HEK293 (cell line): ENCODE results near the gene FRYL.
A peak's percentile ranks its signal among the peaks of the same experiment; 100 is the strongest.
"Not testable (repeated sequence)": the region's sequence is repeated elsewhere in the genome, so short reads cannot be mapped to it uniquely, and the experiment has no call there.

ENCODE experiments used
- CTCF ChIA-PET: fragments of 350-600 bp; formaldehyde crosslinking; extraction: SDS; loops from one replicate; lab custom pipeline; 2021; ENCODE audit warnings: antibody characterized with exemption; lab: Yijun Ruan, JAX
- POLR2A ChIA-PET: fragments of 300-600 bp; formaldehyde crosslinking; extraction: SDS; loops from one replicate; lab custom pipeline; 2020; ENCODE audit warnings: antibody characterized with exemption, inconsistent platforms; lab: Yijun Ruan, JAX
- H3K27ac ChIP-seq: fragments of 200-500 bp; sonication (Bioruptor generic); 2 replicates; pipeline ENCODE4 v1.5.1; 2014; ENCODE audit warnings: low read depth, low read length, control low read depth, inconsistent platforms; ENCODE audit errors: extremely low read depth
- H3K36me3 ChIP-seq, 2 experiments: fragments of 200-500 bp in 1 of 2; sonication (Bioruptor generic) in 1 of 2; 1 replicate in 1 of 2; 2 replicates in 1 of 2; pipeline ENCODE4 v1.5.1; 2014 to 2017; ENCODE audit warnings: inconsistent platforms in 2 of 2, low read length in 2 of 2; ENCODE audit not compliant: control insufficient read depth in 2 of 2, insufficient read depth in 1 of 2
- H3K4me1 ChIP-seq: fragments of 200-500 bp; sonication (Bioruptor generic); 2 replicates; pipeline ENCODE4 v1.5.1; 2014; ENCODE audit warnings: mild to moderate bottlenecking, low read length, inconsistent platforms; ENCODE audit not compliant: control insufficient read depth, insufficient read depth
- H3K4me3 ChIP-seq: 2 replicates; pipeline ENCODE4 v1.5.1; 2011; ENCODE audit warnings: low read depth, mild to moderate bottlenecking, control low read depth, low read length, moderate library complexity
- H3K9me3 ChIP-seq: fragments of 200-500 bp; sonication (Bioruptor generic); 2 replicates; pipeline ENCODE4 v1.5.1; 2014; ENCODE audit warnings: low read depth, low read length, inconsistent platforms; ENCODE audit not compliant: control insufficient read depth, insufficient read depth
- SP2 ChIP-seq: fragments of 450-650 bp; formaldehyde crosslinking; IDR thresholded peaks from 2 replicates; pipeline ENCODE4 v1.5.1; 2016; ENCODE audit warnings: missing biosample characterization, missing genetic modification characterization
- SP7 ChIP-seq: fragments of 450-650 bp; formaldehyde crosslinking; IDR thresholded peaks from 2 replicates; pipeline ENCODE4 v1.5.1; 2016; ENCODE audit warnings: missing biosample characterization, missing genetic modification characterization
- ZBTB17 ChIP-seq: fragments of 450-650 bp; formaldehyde crosslinking; IDR thresholded peaks from 2 replicates; pipeline ENCODE4 v1.5.1; 2016; ENCODE audit warnings: missing biosample characterization, missing genetic modification characterization
- ZNF146 ChIP-seq: fragments of 450-650 bp; formaldehyde crosslinking; IDR thresholded peaks from 2 replicates; pipeline ENCODE4 v1.5.1; 2016; ENCODE audit warnings: missing biosample characterization, missing genetic modification characterization
- ZNF16 ChIP-seq: fragments of 450-650 bp; formaldehyde crosslinking; IDR thresholded peaks from 2 replicates; pipeline ENCODE4 v1.5.1; 2016; ENCODE audit warnings: low read depth, missing biosample characterization, missing genetic modification characterization
- ZNF184 ChIP-seq: fragments of 450-650 bp; IDR thresholded peaks from 2 replicates; pipeline ENCODE4 v1.5.1; 2018; ENCODE audit warnings: missing biosample characterization, mild to moderate bottlenecking, missing genetic modification characterization
- ZNF560 ChIP-seq: fragments of 450-650 bp; formaldehyde crosslinking; IDR thresholded peaks from 2 replicates; pipeline ENCODE4 v1.5.1; 2017; ENCODE audit warnings: missing biosample characterization, missing genetic modification characterization, borderline replicate concordance
- ZNF561 ChIP-seq: fragments of 450-650 bp; IDR thresholded peaks from 2 replicates; pipeline ENCODE4 v1.5.1; 2018; ENCODE audit warnings: missing biosample characterization, missing genetic modification characterization, borderline replicate concordance
- ZNF785 ChIP-seq: fragments of 450-650 bp; formaldehyde crosslinking; IDR thresholded peaks from 2 replicates; pipeline ENCODE4 v1.5.1; 2016; ENCODE audit warnings: missing biosample characterization, missing genetic modification characterization
- ZNF837 ChIP-seq: fragments of 450-650 bp; formaldehyde crosslinking; IDR thresholded peaks from 2 replicates; pipeline ENCODE4 v1.5.1; 2016; ENCODE audit warnings: missing biosample characterization, missing genetic modification characterization
- TF ChIP-seq, protein P1 (sequence below): fragments of 450-650 bp; formaldehyde crosslinking; IDR thresholded peaks from 2 replicates; pipeline ENCODE4 v1.5.1; 2016; ENCODE audit warnings: missing biosample characterization, missing genetic modification characterization, low read depth

Gene FRYL

GRCh38 chr4:48720459-48720858 lies 59.6 kb downstream of the FRYL start:
- H3K4me3 ChIP-seq: no peak overlapping the region
- no peaks in the 10 kb centered on the region for H3K4me1 ChIP-seq
- TF ChIP-seq ZNF837 (tag by site-specific recombination) (no peak), ZBTB17 (tag by site-specific recombination) (no peak), ZNF561 (tag by site-specific recombination) (no peak)
- TF ChIP-seq, protein P1, sequence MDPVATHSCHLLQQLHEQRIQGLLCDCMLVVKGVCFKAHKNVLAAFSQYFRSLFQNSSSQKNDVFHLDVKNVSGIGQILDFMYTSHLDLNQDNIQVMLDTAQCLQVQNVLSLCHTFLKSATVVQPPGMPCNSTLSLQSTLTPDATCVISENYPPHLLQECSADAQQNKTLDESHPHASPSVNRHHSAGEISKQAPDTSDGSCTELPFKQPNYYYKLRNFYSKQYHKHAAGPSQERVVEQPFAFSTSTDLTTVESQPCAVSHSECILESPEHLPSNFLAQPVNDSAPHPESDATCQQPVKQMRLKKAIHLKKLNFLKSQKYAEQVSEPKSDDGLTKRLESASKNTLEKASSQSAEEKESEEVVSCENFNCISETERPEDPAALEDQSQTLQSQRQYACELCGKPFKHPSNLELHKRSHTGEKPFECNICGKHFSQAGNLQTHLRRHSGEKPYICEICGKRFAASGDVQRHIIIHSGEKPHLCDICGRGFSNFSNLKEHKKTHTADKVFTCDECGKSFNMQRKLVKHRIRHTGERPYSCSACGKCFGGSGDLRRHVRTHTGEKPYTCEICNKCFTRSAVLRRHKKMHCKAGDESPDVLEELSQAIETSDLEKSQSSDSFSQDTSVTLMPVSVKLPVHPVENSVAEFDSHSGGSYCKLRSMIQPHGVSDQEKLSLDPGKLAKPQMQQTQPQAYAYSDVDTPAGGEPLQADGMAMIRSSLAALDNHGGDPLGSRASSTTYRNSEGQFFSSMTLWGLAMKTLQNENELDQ (tag by site-specific recombination): no peak
- POLR2A ChIA-PET: no interaction called here
- CTCF ChIA-PET: no interaction called here
- no peak overlapping the region for H3K27ac ChIP-seq
- H3K36me3 ChIP-seq: no peaks in the 10 kb centered on the region
- H3K9me3 ChIP-seq: no peaks in the 10 kb centered on the region

DNA sequence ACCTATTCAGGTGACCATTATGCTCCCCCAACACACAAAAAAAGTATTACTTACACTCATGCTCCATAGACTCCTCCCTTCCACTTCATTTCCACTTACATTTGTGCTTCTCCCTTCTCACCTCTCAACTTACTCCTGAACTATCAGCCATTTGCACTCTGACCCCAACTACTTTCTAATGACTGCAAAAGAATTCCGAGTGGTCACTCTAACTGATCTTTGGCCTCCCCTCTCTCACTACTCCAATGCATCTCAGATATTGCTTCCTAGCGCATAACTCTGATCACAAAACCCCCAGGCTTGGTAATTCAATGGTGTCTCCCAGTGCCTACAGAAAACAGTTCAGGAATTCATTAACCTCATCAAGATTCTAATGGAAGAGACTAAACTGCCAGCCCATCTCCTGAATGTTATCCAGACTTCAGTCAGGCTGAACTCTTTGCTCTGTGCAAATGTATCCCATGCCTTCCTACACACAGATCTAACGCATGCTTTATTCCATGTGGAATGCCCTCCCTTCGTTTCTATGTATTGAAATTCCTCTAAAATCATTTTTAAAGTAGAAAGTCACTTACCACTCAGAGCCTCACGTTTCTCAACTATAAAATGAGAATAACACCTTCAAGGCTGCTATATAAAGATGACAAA lies 61.1 kb downstream of the FRYL start:
- Histone ChIP-seq H3K9me3 (no peaks in the 10 kb centered on the region), H3K36me3 (no peaks in the 10 kb centered on the region), H3K27ac (no peak overlapping the region), H3K4me3 (no peak overlapping the region), H3K4me1 (no peaks in the 10 kb centered on the region)
- no peak for TF ChIP-seq ZNF16 (tag by site-specific recombination)
- ChIA-PET POLR2A (no interaction called here), CTCF (no interaction called here)

DNA sequence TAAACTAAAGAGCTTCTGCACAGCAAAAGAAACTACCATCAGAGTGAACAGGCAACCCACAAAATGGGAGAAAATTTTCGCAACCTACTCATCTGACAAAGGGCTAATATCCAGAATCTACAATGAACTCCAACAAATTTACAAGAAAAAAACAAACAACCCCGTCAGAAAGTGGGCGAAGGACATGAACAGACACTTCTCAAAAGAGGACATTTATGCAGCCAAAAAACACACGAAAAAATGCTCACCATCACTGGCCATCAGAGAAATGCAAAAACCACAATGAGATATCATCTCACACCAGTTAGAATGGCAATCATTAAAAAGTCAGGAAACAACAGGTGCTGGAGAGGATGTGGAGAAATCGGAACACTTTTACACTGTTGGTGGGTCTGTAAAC lies 63.8 kb downstream of the FRYL start:
- CTCF ChIA-PET, H3K9me3 ChIP-seq, H3K4me1 ChIP-seq, H3K36me3 ChIP-seq, H3K4me3 ChIP-seq, H3K27ac ChIP-seq, POLR2A ChIA-PET: not testable (repeated sequence)
- TF ChIP-seq ZNF184 (tag by site-specific recombination): 0 out of 2 replicates have a peak, but pooled peaks have one; percentile 14

DNA sequence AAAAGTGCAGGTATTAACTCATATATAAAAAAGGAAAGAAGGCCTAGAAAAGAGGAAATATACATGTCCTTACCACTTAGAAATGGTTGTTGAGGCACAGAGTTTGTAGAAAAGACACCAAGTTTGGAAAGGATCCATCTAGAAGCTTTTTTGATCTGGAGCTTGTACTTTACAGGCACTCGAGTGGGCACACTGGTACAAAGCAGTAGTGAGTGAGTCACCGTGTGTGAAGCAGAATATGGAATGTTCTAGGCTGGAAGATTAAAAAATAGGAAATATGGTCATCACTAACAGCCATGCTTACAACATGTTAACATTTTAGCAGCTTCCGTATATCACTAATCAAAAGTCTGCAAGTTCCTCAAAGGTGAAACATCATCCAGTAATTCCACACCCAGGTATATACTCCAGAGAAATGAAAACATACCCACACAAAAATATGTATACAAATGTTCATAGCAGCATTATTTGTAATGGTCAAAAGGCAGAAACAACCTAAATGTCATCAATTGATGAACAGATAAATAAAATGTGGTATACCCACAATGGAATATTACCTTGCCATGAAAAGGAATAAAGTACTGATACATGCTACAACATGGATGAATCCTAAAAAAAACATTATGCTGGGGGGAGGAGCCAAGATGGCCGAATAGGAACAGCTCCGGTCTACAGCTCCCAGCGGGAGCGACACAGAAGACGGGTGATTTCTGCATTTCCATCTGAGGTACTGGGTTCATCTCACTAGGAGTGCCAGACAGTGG lies 69.5 kb downstream of the FRYL start:
- no peak for TF ChIP-seq ZNF785 (tag by site-specific recombination)
- peak; percentile 92 for TF ChIP-seq ZNF146 (tag by site-specific recombination)
- H3K27ac ChIP-seq: no peak overlapping the region
- ChIA-PET POLR2A (no interaction called here), CTCF (interaction anchor here (0.7 kb wide), 1 partner anchor 26 kb away, joined by 3 read pairs; no protein-coding TSS in a partner anchor)
- H3K9me3 ChIP-seq: no peaks in the 10 kb centered on the region
- H3K36me3 ChIP-seq: peaks cover 0 to 2% of the 10 kb centered on the region in 2 experiments; a peak in 1 of 3 replicates
- no peak overlapping the region for H3K4me3 ChIP-seq
- H3K4me1 ChIP-seq: no peaks in the 10 kb centered on the region

- no peak overlapping the region for H3K4me3 ChIP-seq
- CTCF ChIA-PET: interaction anchor here (0.7 kb wide), 1 partner anchor 25 kb away, joined by 3 read pairs; no protein-coding TSS in a partner anchor
- H3K4me1 ChIP-seq: no peaks in the 10 kb centered on the region
- H3K27ac ChIP-seq: no peak overlapping the region
- POLR2A ChIA-PET: no interaction called here
- H3K9me3 ChIP-seq: no peaks in the 10 kb centered on the region
- peaks cover 0 to 2% of the 10 kb centered on the region in 2 experiments; a peak in 1 of 3 replicates for H3K36me3 ChIP-seq
- no peak for TF ChIP-seq ZNF560 (tag by site-specific recombination)
- TF ChIP-seq SP2: no peak
- TF ChIP-seq SP7 (tag by site-specific recombination): no peak
- TF ChIP-seq, protein P1 (tag by site-specific recombination): no peak
Measured at GRCh38 chr4:48709901-48710300, 70.2 kb downstream of the FRYL start.
